Hypothalamus (tissue), 51 donors: ENCODE measurements around the gene RAD51B.
A peak's percentile ranks its signal among the peaks of the same experiment; 100 is the strongest.
"Not testable (repeated sequence)": the region's sequence is repeated elsewhere in the genome, so short reads cannot be mapped to it uniquely, and the experiment has no call there.

Experiments
- DNase-seq, 51 donors: peaks; one replicate each; lab custom pipeline; 2025; lab: John Stamatoyannopoulos, UW

RAD51B gene

DNA sequence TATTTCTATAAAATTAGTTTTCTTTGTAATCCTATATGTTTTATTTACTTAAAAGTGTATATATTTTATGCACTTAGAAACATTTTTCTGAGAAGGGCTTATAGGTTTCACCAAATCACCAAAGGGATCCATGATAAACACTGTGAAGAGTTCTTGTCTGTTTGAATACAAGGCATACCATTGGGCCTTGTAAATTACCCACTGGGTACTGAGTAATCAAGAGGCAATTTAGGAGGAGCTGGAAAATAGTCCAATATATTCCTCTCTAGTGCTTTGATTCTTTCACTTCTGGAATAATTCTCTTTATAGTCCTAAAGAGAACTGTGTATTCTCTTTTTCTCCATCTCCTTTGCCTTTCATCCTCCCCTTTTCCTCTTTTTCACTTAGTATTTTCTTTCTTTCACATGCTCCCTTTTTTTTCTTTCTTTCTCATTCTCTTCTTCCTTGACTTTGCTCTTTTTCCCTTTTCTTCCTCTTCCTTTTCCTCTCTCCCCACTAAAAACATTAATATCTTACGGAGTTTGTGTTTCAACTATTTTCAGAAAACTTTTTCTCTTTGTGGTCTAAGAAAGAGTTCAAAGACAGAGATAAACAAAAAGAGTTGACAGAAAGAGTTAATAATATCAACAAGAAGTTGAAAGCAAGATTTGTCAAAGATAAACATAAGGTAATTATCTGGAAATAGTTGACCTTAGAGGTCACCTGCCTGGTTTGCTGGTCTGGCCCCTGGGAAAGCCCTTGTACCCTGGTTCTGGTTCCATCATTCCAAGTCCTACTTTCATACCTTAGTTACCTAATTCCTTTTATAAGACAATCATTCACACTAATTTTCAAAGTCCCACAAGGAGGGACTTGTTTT, 435.3 kb downstream of the RAD51B start:
- DNase-seq, result no peak

DNA sequence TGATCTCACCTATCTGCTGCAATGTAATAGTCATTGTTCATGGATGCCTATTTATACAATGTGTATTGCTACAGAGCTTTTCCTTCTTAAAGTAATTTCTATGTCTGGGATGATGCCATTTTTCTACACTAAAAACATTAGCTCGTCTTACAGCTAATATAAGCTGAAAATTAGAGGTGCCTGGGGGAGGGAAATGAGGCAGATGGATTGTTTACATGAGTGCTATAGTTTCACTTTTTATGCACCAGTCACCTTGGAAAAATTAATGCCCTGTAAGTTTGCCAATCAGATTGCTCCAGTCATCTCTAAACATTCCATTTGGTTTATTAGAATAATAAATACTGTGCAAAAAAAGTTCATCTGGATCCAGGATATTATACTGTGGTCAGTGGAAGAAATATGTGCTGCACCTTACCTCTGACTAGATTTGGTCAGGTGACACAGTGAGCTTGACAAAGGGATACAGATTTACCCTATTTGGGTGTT, 436.2 kb downstream of the RAD51B start:
- no peak for DNase-seq

DNA sequence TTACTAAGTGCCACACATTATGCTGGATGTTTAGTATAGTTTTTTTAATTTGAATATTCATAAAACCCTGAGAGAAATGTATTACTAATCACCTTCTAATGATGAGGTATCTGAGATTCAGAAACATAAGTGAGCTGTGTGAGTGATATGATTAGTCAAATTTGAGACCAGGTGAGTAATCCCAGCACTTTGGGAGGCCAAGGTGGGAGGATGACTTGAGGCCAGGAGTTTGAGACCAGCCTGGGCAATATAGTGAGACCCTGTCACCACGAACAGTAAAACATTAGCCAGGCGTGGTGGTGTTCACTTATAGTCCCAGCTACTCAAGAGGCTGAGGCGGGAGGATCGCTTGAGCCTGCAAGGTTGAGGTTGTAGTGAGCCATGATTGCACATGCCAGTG, 438.4 kb downstream of the RAD51B start:
- DNase-seq, result no peak

DNA sequence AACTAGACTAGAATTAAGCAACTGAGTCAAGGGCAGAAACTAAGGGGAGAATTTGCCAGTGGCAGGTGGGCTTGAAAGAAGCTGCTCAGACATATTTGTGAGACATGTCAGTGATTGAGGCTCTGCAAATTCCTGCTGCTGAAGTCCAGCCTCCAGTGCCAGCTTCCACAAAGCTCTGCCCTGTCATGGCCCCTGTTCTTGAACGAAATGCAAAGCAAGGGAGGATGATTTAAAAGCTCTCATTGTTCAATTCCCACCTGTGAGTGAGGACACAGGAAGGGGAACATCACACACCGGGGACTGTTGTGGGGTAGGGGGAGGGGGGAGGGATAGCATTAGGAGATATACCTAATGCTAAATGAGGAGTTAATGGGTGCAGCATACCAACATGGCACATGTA, 439.4 kb downstream of the RAD51B start:
- not testable (repeated sequence) for DNase-seq

GRCh38 chr14:68260121-68260520, 440.5 kb downstream of the RAD51B start:
- DNase-seq, result no peak

- DNase-seq, result no peak
Measured at GRCh38 chr14:68261092-68261842, 441.7 kb downstream of the RAD51B start.

DNA sequence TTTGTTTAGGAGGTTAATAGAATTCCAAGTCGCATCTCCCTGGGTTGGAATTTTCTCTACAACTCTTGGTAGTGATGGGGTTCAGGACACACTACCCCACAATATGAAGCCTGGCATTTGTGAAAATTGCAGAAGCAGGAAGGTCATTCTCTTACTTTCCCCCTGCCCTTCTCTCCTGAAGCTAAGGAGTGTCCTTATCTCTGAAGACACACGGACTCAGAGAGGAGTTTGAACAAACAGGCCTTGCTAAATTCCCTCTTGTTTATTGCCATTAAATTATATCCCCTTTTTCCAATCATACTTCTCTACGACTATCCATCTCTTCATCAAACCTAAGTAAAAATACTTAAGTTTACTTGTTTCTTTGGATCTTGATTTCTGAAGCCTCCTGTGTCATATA, 443.0 kb downstream of the RAD51B start:
- no peak for DNase-seq

- no peak for DNase-seq
Measured at GRCh38 chr14:68263563-68264259, 444.1 kb downstream of the RAD51B start.

DNA sequence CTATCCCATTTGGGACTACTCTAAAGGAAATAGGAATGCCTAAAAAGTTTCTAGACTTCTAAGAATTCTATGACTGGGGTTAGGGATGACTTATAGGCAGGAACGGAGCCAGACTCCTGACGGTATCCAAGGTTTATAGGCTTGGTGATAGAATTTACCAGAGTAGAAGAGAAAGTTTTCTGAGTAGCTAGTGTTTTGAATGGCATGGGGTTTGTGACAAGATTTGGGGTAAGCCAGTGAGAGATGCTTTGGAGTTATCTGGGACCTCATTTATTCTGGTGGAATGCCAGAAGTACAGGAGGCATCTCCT, 444.6 kb downstream of the RAD51B start:
- DNase-seq, result no peak

- DNase-seq, result no peak
Measured at GRCh38 chr14:68266998-68267397, 447.4 kb downstream of the RAD51B start.

GRCh38 chr14:68268197-68268596, 448.6 kb downstream of the RAD51B start:
- peak in 3 of 51 donors; percentile 9 to 33 (median 16) for DNase-seq

GRCh38 chr14:68268719-68269118, 449.1 kb downstream of the RAD51B start:
- no peak for DNase-seq

DNA sequence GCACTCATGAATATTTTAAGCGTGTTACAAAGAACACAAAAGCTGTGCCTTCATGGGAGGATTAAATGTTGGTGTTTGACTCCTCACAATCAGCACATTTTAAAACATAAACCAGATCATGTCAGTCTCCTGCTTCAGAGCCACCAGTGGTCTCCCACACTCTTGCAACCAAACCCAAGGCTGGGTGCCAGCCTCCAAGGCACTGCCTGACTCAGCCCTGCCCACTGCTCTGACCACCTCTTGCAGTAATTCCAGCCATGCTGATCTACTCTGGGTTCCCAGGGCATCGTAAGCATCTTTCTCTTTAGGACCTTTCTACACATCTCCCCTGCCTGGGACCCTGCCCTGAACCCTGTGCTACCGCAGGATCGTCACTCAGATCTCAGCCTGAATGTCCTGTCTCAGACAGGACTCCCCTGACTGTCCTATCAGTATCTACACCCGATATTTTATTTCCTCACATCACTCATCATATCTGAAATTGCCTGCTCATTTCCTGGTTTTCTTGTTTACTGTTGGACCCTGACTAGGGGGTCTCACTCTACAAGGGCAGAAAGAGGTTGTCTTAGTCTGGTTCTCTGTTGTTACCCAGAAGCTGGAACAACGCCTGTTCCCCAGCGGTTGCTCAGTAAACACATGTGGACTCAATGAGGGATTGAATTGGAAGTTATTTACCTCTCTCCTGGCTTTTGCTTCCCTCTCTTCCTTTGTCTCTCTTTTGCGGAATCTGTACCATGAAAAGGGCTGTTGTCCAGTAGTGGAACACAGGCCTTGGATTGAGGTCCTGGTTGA, 449.8 kb downstream of the RAD51B start:
- no peak for DNase-seq

DNA sequence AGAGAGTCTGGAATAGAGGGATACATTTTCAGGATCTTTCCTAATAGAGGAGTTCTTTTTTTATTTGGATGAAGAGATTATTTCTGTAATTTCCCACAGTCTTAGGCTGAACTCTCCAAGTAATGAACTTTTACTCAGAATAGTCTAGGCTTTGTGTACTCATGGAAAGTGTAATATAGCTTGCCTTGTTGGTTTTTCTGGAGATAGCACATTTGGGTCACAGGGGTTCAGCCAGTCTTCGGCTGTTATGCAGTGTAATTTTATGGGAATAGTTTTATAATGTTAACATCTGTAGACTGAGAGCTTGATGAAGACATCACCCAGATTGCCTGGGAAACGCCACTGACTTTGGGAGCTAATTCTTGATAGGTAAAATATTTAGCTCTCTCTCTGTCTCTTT, 450.8 kb downstream of the RAD51B start:
- DNase-seq, result no peak

GRCh38 chr14:68271913-68272391, 452.4 kb downstream of the RAD51B start:
- DNase-seq, result no peak

- DNase-seq, result no peak
Measured at GRCh38 chr14:68273413-68273812, 453.8 kb downstream of the RAD51B start.

GRCh38 chr14:68274725-68275124, 455.1 kb downstream of the RAD51B start:
- no peak for DNase-seq

GRCh38 chr14:68278576-68279436, 459.2 kb downstream of the RAD51B start:
- peak in 4 of 51 donors; percentile 2 to 37 (median 18) for DNase-seq

GRCh38 chr14:68279437-68279720, 459.8 kb downstream of the RAD51B start:
- DNase-seq, result no peak

- DNase-seq, result no peak
Measured at GRCh38 chr14:68279777-68280233, 460.2 kb downstream of the RAD51B start.
